ENCODE measurements around the gene NPHP3.

Gene NPHP3

GRCh38 chr3:132716372-132716771, 5.8 kb downstream of the NPHP3 start:
- no peak overlapping the region for H3K27ac ChIP-seq (ENCODE audit: low read length)
- H3K4me2 ChIP-seq (ENCODE audit: insufficient read depth, low read length) = no peak overlapping the region
- no peak for ATAC-seq (ENCODE audit: insufficient read depth, low read depth)
- H3K79me2 ChIP-seq (ENCODE audit: insufficient read depth, low read length) = peaks cover 6% of the 10 kb centered on the region; the same call in 1 of the 2 replicates
- H3K9me3 ChIP-seq (ENCODE audit: insufficient read depth, low read length, severe bottlenecking) = no peaks in the 10 kb centered on the region
- peaks cover 12% of the 10 kb centered on the region; the same call in 1 of the 2 replicates for H3K36me3 ChIP-seq (ENCODE audit: insufficient read depth, low read length)
- DNase-seq = no peak
- H3K9ac ChIP-seq (ENCODE audit: low read depth, low read length) = no peak overlapping the region
- H3K27me3 ChIP-seq (ENCODE audit: insufficient read depth, low read length, poor library complexity) = no peaks in the 10 kb centered on the region
- H3K4me3 ChIP-seq (ENCODE audit: low read depth in 1 of 2, low read length in 2 of 2) = no peak overlapping the region
- no peak overlapping the region for H2AFZ ChIP-seq (ENCODE audit: low read depth, low read length)
- no peaks in the 10 kb centered on the region for H4K20me1 ChIP-seq (ENCODE audit: insufficient read depth, low read length)
- TF ChIP-seq EZH2 (IDR thresholded peaks at IDR 0.05; ENCODE audit: borderline replicate concordance, low read depth, low read length, severe bottlenecking) = no peak
- no peak for TF ChIP-seq CTCF (IDR thresholded peaks at IDR 0.05; ENCODE audit: borderline replicate concordance, extremely low read depth, low read length, poor library complexity, severe bottlenecking)
- peaks cover 15% of the 10 kb centered on the region for H3K4me1 ChIP-seq (ENCODE audit: insufficient read depth, low read length)

- H3K9me3 ChIP-seq (ENCODE audit: insufficient read depth, low read length, severe bottlenecking) = no peaks in the 10 kb centered on the region
- H2AFZ ChIP-seq (ENCODE audit: low read depth, low read length) = no peak overlapping the region
- H3K9ac ChIP-seq (ENCODE audit: low read depth, low read length) = no peak overlapping the region
- H4K20me1 ChIP-seq (ENCODE audit: insufficient read depth, low read length) = no peaks in the 10 kb centered on the region
- ATAC-seq (ENCODE audit: insufficient read depth, low read depth) (no peak), DNase-seq (no peak)
- no peak overlapping the region for H3K27ac ChIP-seq (ENCODE audit: low read length)
- no peak overlapping the region for H3K4me2 ChIP-seq (ENCODE audit: insufficient read depth, low read length)
- no peaks in the 10 kb centered on the region for H3K4me1 ChIP-seq (ENCODE audit: insufficient read depth, low read length)
- no peaks in the 10 kb centered on the region for H3K79me2 ChIP-seq (ENCODE audit: insufficient read depth, low read length)
- TF ChIP-seq CTCF (IDR thresholded peaks at IDR 0.05; ENCODE audit: borderline replicate concordance, extremely low read depth, low read length, poor library complexity, severe bottlenecking) (no peak), EZH2 (IDR thresholded peaks at IDR 0.05; ENCODE audit: borderline replicate concordance, low read depth, low read length, severe bottlenecking) (no peak)
- H3K27me3 ChIP-seq (ENCODE audit: insufficient read depth, low read length, poor library complexity) = no peaks in the 10 kb centered on the region
- H3K36me3 ChIP-seq (ENCODE audit: insufficient read depth, low read length) = peaks cover 21% of the 10 kb centered on the region; the same call in 1 of the 2 replicates
- no peak overlapping the region for H3K4me3 ChIP-seq (ENCODE audit: low read depth in 1 of 2, low read length in 2 of 2)
Observed at GRCh38 chr3:132713977-132714727, 8.1 kb downstream of the NPHP3 start.

- H3K36me3 ChIP-seq (ENCODE audit: insufficient read depth, low read length) = peaks cover 14% of the 10 kb centered on the region; the same call in 1 of the 2 replicates
- H3K4me2 ChIP-seq (ENCODE audit: insufficient read depth, low read length) = no peak overlapping the region
- no peaks in the 10 kb centered on the region for H3K79me2 ChIP-seq (ENCODE audit: insufficient read depth, low read length)
- H3K27ac ChIP-seq (ENCODE audit: low read length) = no peak overlapping the region
- no peak for DNase-seq
- no peak for ATAC-seq (ENCODE audit: insufficient read depth, low read depth)
- no peaks in the 10 kb centered on the region for H3K4me1 ChIP-seq (ENCODE audit: insufficient read depth, low read length)
- H3K27me3 ChIP-seq (ENCODE audit: insufficient read depth, low read length, poor library complexity) = no peaks in the 10 kb centered on the region
- no peaks in the 10 kb centered on the region for H3K9me3 ChIP-seq (ENCODE audit: insufficient read depth, low read length, severe bottlenecking)
- no peak overlapping the region for H3K4me3 ChIP-seq (ENCODE audit: low read depth in 1 of 2, low read length in 2 of 2)
- H4K20me1 ChIP-seq (ENCODE audit: insufficient read depth, low read length) = no peaks in the 10 kb centered on the region
- H2AFZ ChIP-seq (ENCODE audit: low read depth, low read length) = no peak overlapping the region
- H3K9ac ChIP-seq (ENCODE audit: low read depth, low read length) = no peak overlapping the region
- TF ChIP-seq CTCF (IDR thresholded peaks at IDR 0.05; ENCODE audit: borderline replicate concordance, extremely low read depth, low read length, poor library complexity, severe bottlenecking) (no peak), EZH2 (IDR thresholded peaks at IDR 0.05; ENCODE audit: borderline replicate concordance, low read depth, low read length, severe bottlenecking) (no peak)
Observed at GRCh38 chr3:132710311-132710710, 11.9 kb downstream of the NPHP3 start.

Data from DND-41 (cell line).